Activated B cell treated with CpG ODN at 0.5 μM for 24 hours (primary cell): ENCODE results near the gene INPP5A. TPM values are rescaled to one million over a fixed set of nuclear protein-coding genes. Genes with fewer than 3 reads are reported as not detected.

Experiments used
- ATAC-seq: fragments of 200-7000 bp; cut with Tn5 transposase; one replicate; pipeline ENCODE4 v1.10.0; 2021; ENCODE audit warnings: low read depth, mild to moderate bottlenecking, moderate library complexity
- CTCF ChIA-PET: fragments of 350-600 bp; sonication (Branson Sonifier 250); formaldehyde crosslinking; loops from one replicate; lab custom pipeline; 2021; ENCODE audit warnings: antibody characterized with exemption; lab: Charles Lee
- POLR2A ChIA-PET: fragments of 350-600 bp; sonication (Branson Sonifier 250); formaldehyde crosslinking; loops from one replicate; lab custom pipeline; 2021; ENCODE audit warnings: antibody characterized with exemption; lab: Charles Lee
- DNase-seq: peaks from one replicate; pipeline ENCODE4 v3.0.0; 2022
- H3K27ac Mint-ChIP-seq: one replicate; pipeline ENCODE4 v1.8.0; 2020; ENCODE audit warnings: mixed read lengths
- H3K27me3 Mint-ChIP-seq: one replicate; pipeline ENCODE4 v1.8.0; 2021; ENCODE audit warnings: mixed read lengths
- H3K36me3 Mint-ChIP-seq: one replicate; pipeline ENCODE4 v1.8.0; 2021; ENCODE audit warnings: low read depth, mixed read lengths
- H3K4me1 Mint-ChIP-seq: one replicate; pipeline ENCODE4 v1.8.0; 2021; ENCODE audit warnings: mixed read lengths
- H3K4me3 Mint-ChIP-seq: one replicate; pipeline ENCODE4 v1.8.0; 2020; ENCODE audit warnings: mild to moderate bottlenecking, mixed read lengths
- H3K9me3 Mint-ChIP-seq: one replicate; pipeline ENCODE4 v1.8.0; 2020; ENCODE audit warnings: mixed read lengths
- intact Hi-C: fragments of 100-400 bp; cut with micrococcal nuclease; formaldehyde crosslinking; loops from one replicate; pipeline ENCODE4 v1.15.1; 2024
- total RNA-seq: library from RNA; stranded (reverse); gene quantifications from 2 replicates; pipeline ENCODE4 v1.2.3, GENCODE V29; 2022
- TF ChIP-seq, protein P1 (sequence below): fragments of 200-600 bp; IDR thresholded peaks from one replicate; pipeline ENCODE4 v1.8.0; 2022; ENCODE audit warnings: antibody characterized with exemption, mild to moderate bottlenecking

The INPP5A gene
- total RNA-seq, 1 donor from 2014 or later: 24.9 TPM

DNA sequence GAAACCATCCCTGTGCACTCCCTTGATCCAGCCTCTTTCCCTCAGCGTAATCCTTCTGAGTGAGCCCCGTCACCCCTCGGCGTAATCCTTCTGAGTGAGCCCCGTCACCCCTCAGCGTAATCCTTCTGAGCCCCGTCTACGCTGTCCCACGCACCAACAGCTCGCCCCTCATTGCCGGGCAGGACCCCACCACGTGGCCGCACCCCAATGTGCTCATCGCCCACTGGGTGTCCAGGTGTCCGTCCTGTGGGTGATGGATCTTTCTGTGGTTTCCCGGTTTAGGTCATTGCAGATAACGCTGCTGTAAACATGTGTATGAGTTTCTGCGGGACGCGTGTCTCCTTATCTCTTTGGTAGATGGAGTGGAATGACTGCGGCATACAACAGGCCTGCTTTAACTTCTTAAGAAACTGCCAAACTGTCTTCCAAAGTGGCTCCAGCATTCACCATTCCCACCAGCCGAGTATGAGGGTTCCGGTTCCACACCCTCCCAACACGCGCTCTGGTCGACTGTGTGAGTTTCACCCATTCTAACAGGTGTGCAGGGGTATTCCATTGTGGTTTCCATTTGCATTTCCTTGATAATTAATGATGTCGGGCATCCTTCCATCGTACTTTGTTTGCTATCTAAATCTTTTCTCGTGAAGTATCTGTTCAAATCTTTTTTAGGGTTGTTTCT is 290.4 kb downstream of the INPP5A start:
- no peaks in the 10 kb centered on the region for H3K4me1 Mint-ChIP-seq
- intact Hi-C loops: no loop called here
- no peak overlapping the region for H3K4me3 Mint-ChIP-seq
- DNase-seq (no peak), ATAC-seq (no peak)
- H3K9me3 Mint-ChIP-seq: no peaks in the 10 kb centered on the region
- H3K27ac Mint-ChIP-seq: no peak overlapping the region
- ChIA-PET POLR2A (no interaction called here), CTCF (no interaction called here)
- TF ChIP-seq, protein P1, sequence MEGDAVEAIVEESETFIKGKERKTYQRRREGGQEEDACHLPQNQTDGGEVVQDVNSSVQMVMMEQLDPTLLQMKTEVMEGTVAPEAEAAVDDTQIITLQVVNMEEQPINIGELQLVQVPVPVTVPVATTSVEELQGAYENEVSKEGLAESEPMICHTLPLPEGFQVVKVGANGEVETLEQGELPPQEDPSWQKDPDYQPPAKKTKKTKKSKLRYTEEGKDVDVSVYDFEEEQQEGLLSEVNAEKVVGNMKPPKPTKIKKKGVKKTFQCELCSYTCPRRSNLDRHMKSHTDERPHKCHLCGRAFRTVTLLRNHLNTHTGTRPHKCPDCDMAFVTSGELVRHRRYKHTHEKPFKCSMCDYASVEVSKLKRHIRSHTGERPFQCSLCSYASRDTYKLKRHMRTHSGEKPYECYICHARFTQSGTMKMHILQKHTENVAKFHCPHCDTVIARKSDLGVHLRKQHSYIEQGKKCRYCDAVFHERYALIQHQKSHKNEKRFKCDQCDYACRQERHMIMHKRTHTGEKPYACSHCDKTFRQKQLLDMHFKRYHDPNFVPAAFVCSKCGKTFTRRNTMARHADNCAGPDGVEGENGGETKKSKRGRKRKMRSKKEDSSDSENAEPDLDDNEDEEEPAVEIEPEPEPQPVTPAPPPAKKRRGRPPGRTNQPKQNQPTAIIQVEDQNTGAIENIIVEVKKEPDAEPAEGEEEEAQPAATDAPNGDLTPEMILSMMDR: no peak
- peaks cover 6% of the 10 kb centered on the region for H3K27me3 Mint-ChIP-seq
- no peaks in the 10 kb centered on the region for H3K36me3 Mint-ChIP-seq

DNA sequence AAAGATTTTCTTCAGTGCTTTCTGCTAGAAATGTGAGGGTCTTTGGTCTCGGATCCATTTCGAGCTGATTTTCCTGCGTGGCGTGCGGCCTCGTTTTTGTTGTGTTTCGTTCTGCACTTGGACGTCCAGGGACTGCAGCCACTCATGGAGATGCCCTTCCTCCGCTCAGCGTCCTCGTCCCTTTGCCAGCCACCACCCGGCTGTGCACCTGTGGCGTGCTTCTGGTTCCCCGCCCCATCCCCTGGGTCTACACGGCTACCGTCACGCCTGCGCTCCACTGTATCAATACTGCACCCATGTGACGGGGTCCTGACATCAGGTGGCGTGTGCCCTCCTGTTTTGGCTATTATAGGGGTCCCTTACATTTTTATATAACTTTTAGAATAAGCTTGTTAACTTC is 291.1 kb downstream of the INPP5A start:
- H3K27ac Mint-ChIP-seq: no peak overlapping the region
- CTCF ChIA-PET: no interaction called here
- TF ChIP-seq, protein P1: no peak
- H3K4me1 Mint-ChIP-seq: no peaks in the 10 kb centered on the region
- H3K9me3 Mint-ChIP-seq: no peaks in the 10 kb centered on the region
- DNase-seq (no peak), ATAC-seq (no peak)
- POLR2A ChIA-PET: no interaction called here
- H3K36me3 Mint-ChIP-seq: no peaks in the 10 kb centered on the region
- H3K4me3 Mint-ChIP-seq: no peak overlapping the region
- intact Hi-C loops: no loop called here
- peaks cover 6% of the 10 kb centered on the region for H3K27me3 Mint-ChIP-seq

DNA sequence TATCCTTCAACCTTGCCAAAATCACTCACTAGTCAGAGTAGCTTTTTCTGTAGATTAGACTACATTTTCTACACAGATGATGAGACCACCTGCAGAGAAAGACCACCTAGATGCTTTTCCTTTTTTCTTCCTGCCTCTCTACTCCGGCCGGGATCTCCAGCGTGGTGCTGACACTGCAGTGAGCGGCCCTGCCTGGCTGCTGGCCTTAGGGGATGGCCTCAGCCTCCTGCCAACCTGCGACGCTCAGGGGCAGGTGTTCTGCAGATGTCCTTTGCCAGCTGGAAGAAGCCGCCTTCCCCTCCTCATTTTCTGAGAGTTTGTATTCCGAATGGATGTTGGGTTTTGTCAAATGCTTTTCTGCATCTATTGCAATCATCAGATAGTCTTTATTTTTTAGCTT is 291.8 kb downstream of the INPP5A start:
- TF ChIP-seq, protein P1: no peak
- peaks cover 6% of the 10 kb centered on the region for H3K27me3 Mint-ChIP-seq

DNA sequence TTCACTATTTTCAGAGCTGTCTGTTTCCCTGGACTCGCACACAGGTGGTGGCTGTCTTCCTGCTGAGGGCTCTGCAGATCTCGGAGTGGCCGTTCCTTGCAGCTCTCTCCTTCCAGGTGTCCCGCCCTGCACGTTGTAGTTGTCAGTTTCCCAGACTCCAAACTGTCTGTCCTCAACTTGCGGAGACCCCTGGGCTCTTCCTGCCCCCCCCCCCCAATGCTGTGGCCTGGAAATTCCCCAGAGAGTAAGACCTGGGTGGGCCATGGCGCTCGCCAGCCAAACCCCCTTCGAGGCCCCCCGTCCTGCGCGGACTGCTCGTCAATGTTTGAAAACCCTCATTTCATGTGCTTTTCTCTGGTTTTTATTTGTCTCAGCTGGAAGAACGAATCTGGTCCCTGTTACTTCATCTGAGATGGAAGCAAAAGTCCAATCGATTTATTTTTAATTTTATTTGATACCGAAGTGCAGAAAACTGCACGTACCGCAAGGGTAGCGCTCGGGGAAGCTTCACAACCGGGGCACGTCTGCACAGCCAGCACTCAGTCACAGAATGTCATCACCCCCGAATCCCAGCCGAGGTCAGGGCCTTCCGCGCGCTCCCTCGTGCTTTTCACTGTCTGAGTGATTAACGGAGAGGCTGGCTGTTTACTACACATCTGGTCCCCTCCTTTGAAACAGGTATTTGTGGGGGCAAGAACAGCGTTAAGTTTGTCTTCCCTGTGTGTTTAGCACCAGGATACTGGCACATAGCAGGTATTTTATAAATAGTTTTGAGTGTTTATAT is 294.8 kb downstream of the INPP5A start:
- ChIA-PET CTCF (no interaction called here), POLR2A (no interaction called here)
- Mint-ChIP-seq H3K4me1 (peaks cover 6% of the 10 kb centered on the region), H3K9me3 (no peaks in the 10 kb centered on the region), H3K36me3 (no peaks in the 10 kb centered on the region), H3K4me3 (no peak overlapping the region), H3K27me3 (peaks cover 6% of the 10 kb centered on the region), H3K27ac (no peak overlapping the region)
- intact Hi-C loops: loop anchor here (10.0 kb wide), 1 partner anchor 312 kb away; no protein-coding TSS in a partner anchor
- TF ChIP-seq, protein P1: no peak
- ATAC-seq: no peak
- no peak for DNase-seq

More for the DNA sequence above, 291.8 kb downstream of the INPP5A start:
- H3K36me3 Mint-ChIP-seq: no peaks in the 10 kb centered on the region
- ChIA-PET POLR2A (no interaction called here), CTCF (no interaction called here)
- H3K27ac Mint-ChIP-seq: no peak overlapping the region
- intact Hi-C loops: no loop called here
- H3K9me3 Mint-ChIP-seq: no peaks in the 10 kb centered on the region
- no peaks in the 10 kb centered on the region for H3K4me1 Mint-ChIP-seq
- no peak overlapping the region for H3K4me3 Mint-ChIP-seq
- ATAC-seq (no peak), DNase-seq (no peak)

Other genes with a start within 250 kb of the INPP5A start
- gene STK32C, start 229.8 kb upstream of the INPP5A start, total RNA-seq: 11.0 and 13.8 TPM in 2 replicates
- gene LRRC27, start 205.6 kb upstream of the INPP5A start, total RNA-seq: 9.1 and 15.2 TPM in 2 replicates
- 12.8 and 13.4 TPM in 2 replicates for gene PWWP2B, start 140.6 kb upstream of the INPP5A start, total RNA-seq
- not detected in 2 replicates for gene NKX6-2, start 248.4 kb downstream of the INPP5A start, total RNA-seq